Coronary artery (tissue), 2 donors: ENCODE data around the gene IFT80.

Source experiments
- DNase-seq: peaks from one replicate; pipeline ENCODE4 v3.0.0-alpha.2; 2017; ENCODE audit warnings: low spot score
- H3K27ac ChIP-seq, 2 donors: fragments of 200-600 bp; sonication (generic); one replicate each; pipeline ENCODE4 v1.5.1; 2016 to 2019
- H3K4me3 ChIP-seq: fragments of 200-600 bp; sonication (generic); 2 replicates; pipeline ENCODE4 v1.5.1; 2016; ENCODE audit warnings: mild to moderate bottlenecking, moderate library complexity
- TF ChIP-seq, protein P1 (sequence below): fragments of 200-600 bp; sonication (generic); IDR thresholded peaks from one replicate; pipeline ENCODE4 v1.5.1; 2019; ENCODE audit warnings: antibody characterized with exemption

Gene IFT80

DNA sequence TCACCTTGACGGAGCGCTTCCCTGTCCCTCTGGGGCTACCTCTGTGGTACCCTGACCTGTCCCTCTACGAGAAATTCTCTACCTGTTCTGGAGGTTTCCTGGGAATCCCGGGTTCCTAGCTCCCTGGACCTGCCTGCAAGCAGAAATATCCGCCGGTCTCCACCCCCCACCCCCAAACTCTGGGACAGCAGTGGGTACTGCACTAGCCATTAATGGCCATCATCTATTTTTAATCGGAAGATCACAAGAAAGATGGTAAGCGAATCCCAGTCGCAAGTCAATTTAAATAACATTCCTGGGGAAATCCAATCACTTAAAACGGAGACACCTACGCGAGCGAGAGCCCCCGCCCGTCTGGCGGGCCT is 174.2 kb downstream of the IFT80 start:
- TF ChIP-seq, protein P1, sequence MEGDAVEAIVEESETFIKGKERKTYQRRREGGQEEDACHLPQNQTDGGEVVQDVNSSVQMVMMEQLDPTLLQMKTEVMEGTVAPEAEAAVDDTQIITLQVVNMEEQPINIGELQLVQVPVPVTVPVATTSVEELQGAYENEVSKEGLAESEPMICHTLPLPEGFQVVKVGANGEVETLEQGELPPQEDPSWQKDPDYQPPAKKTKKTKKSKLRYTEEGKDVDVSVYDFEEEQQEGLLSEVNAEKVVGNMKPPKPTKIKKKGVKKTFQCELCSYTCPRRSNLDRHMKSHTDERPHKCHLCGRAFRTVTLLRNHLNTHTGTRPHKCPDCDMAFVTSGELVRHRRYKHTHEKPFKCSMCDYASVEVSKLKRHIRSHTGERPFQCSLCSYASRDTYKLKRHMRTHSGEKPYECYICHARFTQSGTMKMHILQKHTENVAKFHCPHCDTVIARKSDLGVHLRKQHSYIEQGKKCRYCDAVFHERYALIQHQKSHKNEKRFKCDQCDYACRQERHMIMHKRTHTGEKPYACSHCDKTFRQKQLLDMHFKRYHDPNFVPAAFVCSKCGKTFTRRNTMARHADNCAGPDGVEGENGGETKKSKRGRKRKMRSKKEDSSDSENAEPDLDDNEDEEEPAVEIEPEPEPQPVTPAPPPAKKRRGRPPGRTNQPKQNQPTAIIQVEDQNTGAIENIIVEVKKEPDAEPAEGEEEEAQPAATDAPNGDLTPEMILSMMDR, result no peak
- Histone ChIP-seq H3K27ac (no peak overlapping the region), H3K4me3 (peak overlapping the region; percentile 86)
- no peak for DNase-seq

DNA sequence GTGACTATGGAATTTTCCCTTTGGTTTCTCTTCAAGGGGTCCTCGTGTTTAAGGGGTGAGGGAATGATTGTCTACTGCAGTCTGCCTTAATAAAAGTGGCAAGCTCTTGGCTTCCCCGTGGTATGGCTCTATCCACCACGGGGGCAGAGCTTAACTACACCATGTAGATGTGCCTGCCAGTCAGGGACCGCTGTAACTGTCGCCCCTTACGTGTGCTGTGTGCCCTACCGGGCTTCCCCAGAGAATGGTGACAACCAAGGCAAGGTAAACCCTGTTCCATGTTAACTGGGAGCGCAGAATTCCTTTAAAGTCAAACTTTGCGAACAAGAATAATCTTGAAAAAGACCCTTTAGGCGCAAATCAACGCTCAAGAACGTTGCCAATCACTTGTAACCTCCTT is 174.8 kb downstream of the IFT80 start:
- Histone ChIP-seq H3K4me3 (no peak overlapping the region), H3K27ac (no peak overlapping the region)
- TF ChIP-seq, protein P1, result no peak
- DNase-seq, result no peak

DNA sequence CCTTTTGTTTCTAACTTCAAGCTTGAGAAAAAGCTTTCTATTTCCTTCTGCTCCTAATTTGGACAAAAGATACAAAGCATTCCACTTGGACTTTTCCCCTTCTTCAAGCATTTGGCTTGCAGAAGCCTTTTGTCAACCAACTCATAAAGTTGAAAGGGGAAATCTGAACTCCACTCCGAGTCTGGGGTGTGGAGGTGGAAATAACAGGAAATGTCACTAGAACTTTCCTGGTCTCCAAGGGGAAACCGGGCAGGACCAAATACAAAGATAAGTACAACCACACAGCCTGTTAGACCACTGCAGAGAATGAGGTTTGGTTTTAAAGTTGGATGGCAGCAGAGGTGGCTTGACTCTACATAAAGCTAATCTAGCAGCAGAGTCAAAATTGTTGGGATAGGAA is 178.0 kb downstream of the IFT80 start:
- no peak overlapping the region for H3K27ac ChIP-seq

DNA sequence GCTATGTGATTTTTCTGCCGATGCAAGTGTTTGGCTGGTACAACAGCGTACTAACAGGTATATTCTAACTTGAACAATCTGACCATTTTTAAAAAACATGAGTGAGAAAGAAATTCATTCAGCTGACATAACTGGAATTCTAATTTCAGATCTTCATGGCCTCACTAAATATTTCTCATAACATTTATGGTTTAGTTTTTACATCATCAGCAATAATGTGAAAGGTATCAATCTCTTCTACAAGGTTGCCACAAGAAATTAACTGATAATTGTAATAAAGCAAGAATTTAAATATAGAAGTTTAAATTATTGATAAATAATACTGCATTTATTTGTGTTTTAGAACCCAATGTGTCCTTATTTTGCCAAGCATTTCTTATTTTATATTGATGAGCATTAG is 179.0 kb downstream of the IFT80 start:
- H3K27ac ChIP-seq, result no peak overlapping the region
- DNase-seq, result no peak
- TF ChIP-seq, protein P1, result no peak
- no peak overlapping the region for H3K4me3 ChIP-seq

More for the DNA sequence above, 178.0 kb downstream of the IFT80 start:
- H3K4me3 ChIP-seq, result no peak overlapping the region
- DNase-seq, result no peak
- TF ChIP-seq, protein P1, result no peak

DNA sequence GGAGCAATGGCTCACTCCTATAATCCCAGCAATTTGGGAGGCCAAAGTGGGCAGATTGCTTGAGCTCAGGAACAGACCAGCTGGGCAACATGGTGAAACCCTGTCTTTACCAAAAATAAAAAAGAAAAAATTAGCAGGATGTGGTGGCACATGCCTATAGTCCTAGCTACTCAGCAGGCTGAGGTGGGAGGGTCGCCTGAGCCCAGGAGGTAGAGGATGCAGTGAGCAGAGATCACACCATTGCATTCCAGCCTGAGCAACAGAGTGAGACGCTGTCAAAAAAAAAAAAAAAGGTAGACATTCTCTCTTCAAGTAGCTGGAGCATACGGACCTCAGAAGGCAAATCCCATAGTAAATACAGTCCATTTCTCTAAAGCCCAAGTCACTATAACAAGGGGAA is 180.9 kb downstream of the IFT80 start:
- no peak overlapping the region for H3K4me3 ChIP-seq
- DNase-seq, result no peak
- TF ChIP-seq, protein P1, result no peak
- H3K27ac ChIP-seq, result no peak overlapping the region

DNA sequence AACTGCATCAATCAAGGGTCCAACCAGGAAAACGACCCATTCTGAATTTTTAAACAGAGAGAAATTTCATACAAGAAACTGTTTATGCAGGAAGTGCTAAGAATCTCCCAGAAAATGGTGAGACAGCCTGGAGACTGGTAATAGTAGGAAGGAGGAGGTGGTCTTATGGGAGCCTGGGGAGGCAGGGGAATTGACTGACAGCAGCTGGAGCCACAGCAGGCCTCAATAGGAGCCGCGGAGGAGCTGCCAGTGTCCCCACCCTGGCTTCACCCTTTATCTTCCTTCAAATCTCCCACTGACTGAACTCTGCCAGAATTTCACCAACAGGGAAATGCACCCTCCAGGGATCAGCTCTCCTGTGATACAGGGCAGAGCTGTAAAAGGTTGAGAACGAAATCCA is 181.3 kb downstream of the IFT80 start:
- no peak for DNase-seq
- TF ChIP-seq, protein P1, result no peak
- H3K4me3 ChIP-seq, result no peak overlapping the region

DNA sequence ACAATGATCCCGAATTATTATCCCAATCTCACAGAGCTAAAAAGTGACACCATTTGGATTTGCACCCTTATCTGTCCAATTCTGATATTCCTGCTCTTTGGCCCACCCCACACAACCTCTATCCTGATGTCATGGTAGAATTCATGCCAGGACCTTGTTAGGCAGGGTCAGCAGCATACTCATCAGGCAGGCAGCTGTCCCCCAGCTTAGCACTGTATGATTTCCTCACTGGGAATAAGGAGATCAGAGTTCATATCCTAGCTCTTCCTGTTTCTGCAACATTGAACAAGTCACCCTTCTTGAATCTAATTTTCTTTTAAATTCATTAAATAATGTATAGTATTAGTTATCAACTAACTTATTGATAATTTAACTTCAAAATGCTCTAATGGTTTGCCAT is 185.8 kb downstream of the IFT80 start:
- no peak overlapping the region for H3K4me3 ChIP-seq
- TF ChIP-seq, protein P1, result no peak
- no peak overlapping the region for H3K27ac ChIP-seq
- no peak for DNase-seq

More for the DNA sequence above, 181.3 kb downstream of the IFT80 start:
- H3K27ac ChIP-seq, result no peak overlapping the region
